Kidney (tissue), 14 donors: Measurements from ENCODE around the gene DCTN4. TPM values are rescaled to one million over a fixed set of nuclear protein-coding genes. Genes with fewer than 3 reads are reported as not detected.
A peak's percentile ranks its signal among the peaks of the same experiment; 100 is the strongest.

ENCODE experiments used
- DNase-seq, 5 donors: peaks; one replicate each; pipeline ENCODE4 v3.0.0-alpha.2; 2013 to 2020
- FAIRE-seq: peaks from 2 replicates; lab custom pipeline; 2012; peaks lifted over from hg19 to GRCh38; lab: Jason Lieb, UNC
- H3K27ac ChIP-seq, 2 donors: one replicate each; pipeline ENCODE4 v1.7.0; 2013; ENCODE audit warnings: low read depth in 2 of 2, low read length in 2 of 2, inconsistent platforms in 1 of 2
- H3K27me3 ChIP-seq: one replicate; pipeline ENCODE4 v1.7.1; 2013; ENCODE audit warnings: low read length, inconsistent platforms; ENCODE audit not compliant: control insufficient read depth, insufficient read depth
- H3K36me3 ChIP-seq, 3 donors: one replicate each; pipeline versions ENCODE4 v1.7.0 to v1.7.1; 2013; ENCODE audit warnings: low read length in 3 of 3, control low read depth in 1 of 3, inconsistent platforms in 1 of 3; ENCODE audit not compliant: insufficient read depth in 3 of 3, control insufficient read depth in 2 of 3
- H3K4me1 ChIP-seq, 3 donors: one replicate each; pipeline versions ENCODE4 v1.7.0 to v1.7.1; 2013; ENCODE audit warnings: low read length in 3 of 3, inconsistent platforms in 1 of 3, low read depth in 1 of 3; ENCODE audit not compliant: control insufficient read depth in 2 of 3, insufficient read depth in 2 of 3
- H3K4me3 ChIP-seq, 3 donors: one replicate each; pipeline versions ENCODE4 v1.7.0 to v1.8.1; 2013; ENCODE audit warnings: low read length in 3 of 3, control low read depth in 1 of 3, inconsistent platforms in 1 of 3
- H3K9ac ChIP-seq, 3 donors: one replicate each; pipeline versions ENCODE4 v1.7.0 to v1.7.1; 2013; ENCODE audit warnings: low read length in 3 of 3, control low read depth in 1 of 3, inconsistent platforms in 1 of 3
- H3K9me3 ChIP-seq, 3 donors: one replicate each; pipeline versions ENCODE4 v1.7.0 to v1.7.1; 2013; ENCODE audit warnings: low read length in 3 of 3, control low read depth in 1 of 3, inconsistent platforms in 1 of 3; ENCODE audit not compliant: control insufficient read depth in 2 of 3, insufficient read depth in 1 of 3
- intact Hi-C: fragments of 100-400 bp; cut with DNase I; formaldehyde crosslinking; loops from one replicate; pipeline ENCODE4 v1.11.1; 2022
- polyA plus RNA-seq: library from polyadenylated mRNA; stranded (reverse); fragments of 350-450 nt; fragmentation: Illumina TruSeq; extraction: RNeasy Lipid Tissue Mini Kit (QIAGEN cat#74804); gene quantifications from one replicate; pipeline ENCODE4 v1.2.3, GENCODE V29; 2014; ENCODE audit warnings: low read depth, low replicate concordance; ENCODE audit not compliant: insufficient read depth
- total RNA-seq: library from RNA; stranded (reverse); fragmentation: NEBNext Ultra II Directional; extraction: Animal tissue kit (Norgen Biotek cat#: 25700); gene quantifications from one replicate; pipeline ENCODE4 v1.2.1, GENCODE V29; 2021
- TF ChIP-seq, protein P1 (sequence below): IDR thresholded peaks from 3 replicates; pipeline ENCODE4 v1.5.1; 2012; ENCODE audit warnings: mild to moderate bottlenecking, moderate library complexity, borderline replicate concordance; ENCODE audit not compliant: insufficient read depth; ENCODE audit errors: extremely low read depth
- donor health status: control.
- donor health status: control.
- donor health status: control.
- donor health status: control.
- donor health status: control.
- donor health status: DM: yes; HTN: yes; CAD: no.
- donor health status: Normal renal cell carcinoma (clear cell type).

DCTN4 gene
- total and polyA plus RNA-seq, 2 donors from 2014 or later, result 17.5 to 59.1 TPM

DNA sequence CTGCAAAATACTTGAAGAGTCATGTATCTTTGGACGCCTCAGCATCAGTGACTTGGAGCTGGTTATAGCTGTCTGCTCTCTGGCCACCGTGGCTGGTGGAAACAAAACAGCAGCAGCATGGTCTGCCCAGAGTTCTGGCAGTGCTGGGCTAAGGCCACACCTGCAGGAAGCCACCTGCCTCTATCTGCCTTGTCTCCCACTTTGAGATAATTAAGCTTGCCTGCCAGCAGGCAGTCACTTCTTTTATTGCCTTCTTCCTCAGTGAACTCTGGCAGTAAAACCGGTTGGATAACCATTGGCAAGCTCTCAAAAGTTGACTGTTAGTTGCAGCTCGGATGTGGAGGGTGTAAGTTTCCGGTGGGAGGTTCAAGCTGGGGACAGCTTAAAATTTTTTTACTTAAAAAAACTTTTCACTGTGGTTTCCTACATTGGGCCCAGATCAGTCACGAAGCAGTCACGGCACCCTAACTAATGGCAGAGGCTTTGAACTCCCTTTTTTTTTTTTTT, 24.7 kb upstream of the DCTN4 start:
- H3K36me3 ChIP-seq, result no peaks in the 10 kb centered on the region
- peak; percentile 67 to 97 (median 85) for DNase-seq
- TF ChIP-seq, protein P1, sequence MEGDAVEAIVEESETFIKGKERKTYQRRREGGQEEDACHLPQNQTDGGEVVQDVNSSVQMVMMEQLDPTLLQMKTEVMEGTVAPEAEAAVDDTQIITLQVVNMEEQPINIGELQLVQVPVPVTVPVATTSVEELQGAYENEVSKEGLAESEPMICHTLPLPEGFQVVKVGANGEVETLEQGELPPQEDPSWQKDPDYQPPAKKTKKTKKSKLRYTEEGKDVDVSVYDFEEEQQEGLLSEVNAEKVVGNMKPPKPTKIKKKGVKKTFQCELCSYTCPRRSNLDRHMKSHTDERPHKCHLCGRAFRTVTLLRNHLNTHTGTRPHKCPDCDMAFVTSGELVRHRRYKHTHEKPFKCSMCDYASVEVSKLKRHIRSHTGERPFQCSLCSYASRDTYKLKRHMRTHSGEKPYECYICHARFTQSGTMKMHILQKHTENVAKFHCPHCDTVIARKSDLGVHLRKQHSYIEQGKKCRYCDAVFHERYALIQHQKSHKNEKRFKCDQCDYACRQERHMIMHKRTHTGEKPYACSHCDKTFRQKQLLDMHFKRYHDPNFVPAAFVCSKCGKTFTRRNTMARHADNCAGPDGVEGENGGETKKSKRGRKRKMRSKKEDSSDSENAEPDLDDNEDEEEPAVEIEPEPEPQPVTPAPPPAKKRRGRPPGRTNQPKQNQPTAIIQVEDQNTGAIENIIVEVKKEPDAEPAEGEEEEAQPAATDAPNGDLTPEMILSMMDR, result no peak
- H3K9ac ChIP-seq, result peak overlapping the region in 2 of 3 donors; percentile 10 to 17
- H3K27ac ChIP-seq, result peak overlapping the region; percentile 79 to 88
- peak overlapping the region in 2 of 3 donors; percentile 22 to 23 for H3K4me3 ChIP-seq
- no peaks in the 10 kb centered on the region for H3K9me3 ChIP-seq
- peak; percentile 62 for FAIRE-seq
- peaks cover 7 to 31% (median 24%) of the 10 kb centered on the region in 3 donors for H3K4me1 ChIP-seq
- H3K27me3 ChIP-seq, result no peaks in the 10 kb centered on the region
- intact Hi-C loops, result no loop called here

DNA sequence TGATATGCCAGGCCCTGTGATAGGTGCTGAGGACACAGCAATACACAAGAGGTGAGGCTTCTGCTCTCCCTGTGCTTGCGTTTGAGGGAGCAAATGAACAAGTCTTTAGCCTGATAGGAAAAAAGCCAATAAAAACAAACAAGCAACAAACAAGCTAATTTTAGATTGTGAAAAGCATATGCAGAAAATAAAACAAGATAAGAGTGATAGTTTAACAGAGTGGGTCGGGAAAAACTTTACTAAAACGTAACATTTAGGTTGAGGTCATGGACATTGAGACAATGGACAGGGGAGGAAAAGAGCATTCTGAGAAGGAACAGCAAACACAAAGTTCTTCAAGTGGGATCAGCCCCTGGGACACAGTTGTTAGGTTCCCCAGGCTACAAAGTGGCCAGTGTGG, 24.0 kb upstream of the DCTN4 start:
- intact Hi-C loops, result no loop called here
- TF ChIP-seq, protein P1, result no peak
- FAIRE-seq (no peak), DNase-seq (peak in 1 of 5 donors; percentile 53)
- H3K4me1 ChIP-seq, result peaks cover 7 to 33% (median 27%) of the 10 kb centered on the region in 3 donors
- H3K4me3 ChIP-seq, result peak overlapping the region in 1 of 3 donors; percentile 7
- H3K9ac ChIP-seq, result peak overlapping the region in 2 of 3 donors; percentile 10 to 17
- no peaks in the 10 kb centered on the region for H3K36me3 ChIP-seq
- H3K9me3 ChIP-seq, result no peaks in the 10 kb centered on the region
- H3K27ac ChIP-seq, result peak overlapping the region; percentile 79 to 91
- no peaks in the 10 kb centered on the region for H3K27me3 ChIP-seq

DNA sequence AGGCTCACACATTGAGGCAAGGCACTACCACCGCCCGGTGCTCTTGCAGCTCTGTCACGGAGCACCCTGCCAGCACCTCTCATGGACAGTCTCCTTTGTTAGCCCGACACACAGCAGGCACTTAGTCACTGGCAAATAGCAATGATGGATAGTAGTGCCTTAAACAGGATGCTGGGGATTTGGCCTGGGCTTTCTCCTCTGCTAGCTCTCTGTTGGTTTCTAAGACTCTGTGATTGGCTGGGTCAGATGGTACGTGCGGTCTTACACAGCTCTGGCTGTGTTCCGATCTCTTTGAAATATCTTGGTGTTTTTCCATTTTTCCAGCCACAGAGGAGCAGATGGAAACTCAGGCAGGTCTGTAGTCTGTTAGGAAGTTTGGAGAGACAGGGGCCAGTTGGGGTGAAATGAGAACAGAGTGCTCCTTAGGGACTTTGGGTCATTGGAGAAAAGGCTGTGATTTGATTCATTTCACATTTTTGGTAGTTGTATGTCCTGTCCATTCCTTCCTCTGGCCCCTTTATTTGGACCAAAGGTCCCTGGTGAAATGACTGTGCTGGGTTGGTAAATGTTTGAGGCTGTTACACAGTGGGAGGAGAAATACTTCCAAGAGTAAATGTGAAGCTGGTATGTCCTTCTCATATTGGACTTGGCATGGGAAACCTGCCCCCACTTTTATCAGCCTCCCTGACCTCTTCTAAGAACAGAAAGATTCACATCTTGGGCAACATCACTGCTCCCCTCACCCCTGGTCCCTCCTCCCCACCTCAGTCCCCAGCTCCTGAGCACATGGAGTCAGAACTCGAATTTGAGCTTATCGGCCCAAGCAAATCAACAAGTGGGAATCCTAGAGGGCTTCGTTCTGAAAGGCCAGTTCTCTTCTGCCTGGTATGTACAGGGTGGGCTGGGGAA, 23.1 kb upstream of the DCTN4 start:
- peak overlapping the region; percentile 79 to 91 for H3K27ac ChIP-seq
- peak overlapping the region in 1 of 3 donors; percentile 6 for H3K4me3 ChIP-seq
- no peaks in the 10 kb centered on the region for H3K36me3 ChIP-seq
- H3K9me3 ChIP-seq, result no peaks in the 10 kb centered on the region
- DNase-seq, result peak in 4 of 5 donors; percentile 43 to 90 (median 76)
- H3K4me1 ChIP-seq, result peaks cover 7 to 35% (median 29%) of the 10 kb centered on the region in 3 donors
- H3K9ac ChIP-seq, result peak overlapping the region in 1 of 3 donors; percentile 71
- no peak for FAIRE-seq
- intact Hi-C loops, result no loop called here
- TF ChIP-seq, protein P1, result no peak
- no peaks in the 10 kb centered on the region for H3K27me3 ChIP-seq
